Liver (tissue), 9 donors: ENCODE results near the gene OPN4. TPM values are rescaled to one million over a fixed set of nuclear protein-coding genes. Genes with fewer than 3 reads are reported as not detected.

Experiments used
- DNase-seq: peaks from one replicate; pipeline ENCODE4 v3.0.0-alpha.2; 2017; ENCODE audit warnings: low spot score
- H3K27ac ChIP-seq, 2 donors: one replicate each; pipeline ENCODE4 v1.7.0; 2013; ENCODE audit warnings: inconsistent platforms in 2 of 2, low read length in 2 of 2, control low read depth in 1 of 2, low read depth in 1 of 2, mild to moderate bottlenecking in 1 of 2
- H3K27me3 ChIP-seq, 4 donors: one replicate each; pipeline versions ENCODE4 v1.6.1 to v1.7.0; 2013; ENCODE audit warnings: low read length in 3 of 4, inconsistent platforms in 1 of 4, mild to moderate bottlenecking in 1 of 4, moderate library complexity in 1 of 4; ENCODE audit not compliant: control insufficient read depth in 4 of 4, insufficient read depth in 4 of 4
- H3K36me3 ChIP-seq, 4 donors: one replicate each; pipeline versions ENCODE4 v1.6.1 to v1.7.0; 2013; ENCODE audit warnings: low read length in 3 of 4, mild to moderate bottlenecking in 3 of 4, low read depth in 1 of 4, moderate library complexity in 1 of 4; ENCODE audit not compliant: control insufficient read depth in 4 of 4, insufficient read depth in 3 of 4
- H3K4me1 ChIP-seq, 4 donors: one replicate each; pipeline versions ENCODE4 v1.6.1 to v1.7.0; 2013; ENCODE audit warnings: low read length in 3 of 4, mild to moderate bottlenecking in 3 of 4, moderate library complexity in 1 of 4; ENCODE audit not compliant: control insufficient read depth in 4 of 4, insufficient read depth in 4 of 4
- H3K4me3 ChIP-seq, 3 donors: one replicate each; pipeline versions ENCODE4 v1.6.1 to v1.7.0; 2013; ENCODE audit warnings: low read length in 3 of 3, control low read depth in 1 of 3, low read depth in 1 of 3, mild to moderate bottlenecking in 1 of 3
- H3K9ac ChIP-seq, 2 donors: one replicate each; pipeline ENCODE4 v1.7.0; 2013; ENCODE audit warnings: low read length in 2 of 2, mild to moderate bottlenecking in 2 of 2, moderate library complexity in 2 of 2, control low read depth in 1 of 2, low read depth in 1 of 2
- H3K9me3 ChIP-seq, 4 donors: one replicate each; pipeline versions ENCODE4 v1.6.1 to v1.7.0; 2013; ENCODE audit warnings: low read length in 3 of 4; ENCODE audit not compliant: control insufficient read depth in 4 of 4
- EGR1 ChIP-seq, 2 donors: IDR thresholded peaks; 2 replicates each; pipeline ENCODE4 v1.6.1; 2016 to 2018; ENCODE audit warnings: antibody characterized with exemption in 2 of 2, low read depth in 2 of 2
- FOXA1 ChIP-seq: IDR thresholded peaks from 2 replicates; pipeline ENCODE4 v1.6.1; 2016; ENCODE audit warnings: antibody characterized with exemption
- FOXA2 ChIP-seq: IDR thresholded peaks from 2 replicates; pipeline ENCODE4 v1.6.1; 2016; ENCODE audit warnings: antibody characterized with exemption
- GABPA ChIP-seq, 2 donors: IDR thresholded peaks in 1 of 2; conservative IDR thresholded peaks in 1 of 2; 2 replicates each; pipeline ENCODE4 v1.6.1; 2016; ENCODE audit warnings: antibody characterized with exemption in 2 of 2, mild to moderate bottlenecking in 1 of 2, moderate library complexity in 1 of 2
- HNF4A ChIP-seq, 2 donors: conservative IDR thresholded peaks; 2 replicates each; pipeline ENCODE4 v1.6.1; 2016; ENCODE audit warnings: antibody characterized with exemption in 2 of 2, mild to moderate bottlenecking in 2 of 2
- HNF4G ChIP-seq: IDR thresholded peaks from 2 replicates; pipeline ENCODE4 v1.6.1; 2016; ENCODE audit warnings: antibody characterized with exemption
- JUND ChIP-seq, 2 donors: IDR thresholded peaks; 2 replicates each; pipeline ENCODE4 v1.6.1; 2016; ENCODE audit warnings: antibody characterized with exemption in 2 of 2
- NR2F2 ChIP-seq: IDR thresholded peaks from 2 replicates; pipeline ENCODE4 v1.6.1; 2016; ENCODE audit warnings: antibody characterized with exemption
- RAD21 ChIP-seq, 2 donors: IDR thresholded peaks; 2 replicates each; pipeline ENCODE4 v1.6.1; 2016; ENCODE audit warnings: antibody characterized with exemption in 2 of 2, mild to moderate bottlenecking in 2 of 2
- RXRA ChIP-seq, 2 donors: IDR thresholded peaks; 2 replicates each; pipeline ENCODE4 v1.6.1; 2017 to 2018; ENCODE audit warnings: antibody characterized with exemption in 2 of 2, mild to moderate bottlenecking in 1 of 2
- SP1 ChIP-seq: IDR thresholded peaks from 2 replicates; pipeline ENCODE4 v1.6.1; 2018; ENCODE audit warnings: antibody characterized with exemption, mild to moderate bottlenecking
- TAF1 ChIP-seq: conservative IDR thresholded peaks from 2 replicates; pipeline ENCODE4 v1.6.1; 2016; ENCODE audit warnings: antibody characterized with exemption, mild to moderate bottlenecking
- YY1 ChIP-seq: IDR thresholded peaks from 2 replicates; pipeline ENCODE4 v1.6.1; 2016; ENCODE audit warnings: antibody characterized with exemption, mild to moderate bottlenecking
- WGBS: extraction: QIAGEN DNeasy Blood & Tissue Kit; methylation state at CpG from one replicate; pipeline ENCODE4 v1.1.7; 2013; 5-methylcytosine and 5-hydroxymethylcytosine counted together
- polyA plus RNA-seq, 2 donors: library from polyadenylated mRNA; stranded (reverse) in 1 of 2; unstranded in 1 of 2; fragments of 200-250 nt in 1 of 2; fragments of >200 nt in 1 of 2; fragmentation: Nextera tagmentation in 1 of 2; extraction: Ambion mirVana in 1 of 2; gene quantifications; one replicate each; pipeline versions ENCODE4 v1.2.1 to v1.2.3, GENCODE V29; 2013 to 2015
- total RNA-seq, 2 donors: library from RNA; depleted of rRNA; stranded (reverse); fragments of >200 nt; gene quantifications; one replicate each; pipeline ENCODE4 v1.2.3, GENCODE V29; 2014
- TF ChIP-seq, protein P1 (sequence below): fragments of 150-350 bp; IDR thresholded peaks from 2 replicates; pipeline ENCODE4 v1.5.1; 2017; ENCODE audit warnings: improper control_type of control experiment, low read depth, low read length; ENCODE audit not compliant: missing input control
- TF ChIP-seq, protein P2 (sequence below): IDR thresholded peaks from 2 replicates; pipeline ENCODE4 v1.6.1; 2016; ENCODE audit warnings: antibody characterized with exemption, mild to moderate bottlenecking
- TF ChIP-seq, protein P3 (sequence below): IDR thresholded peaks from 2 replicates; pipeline ENCODE4 v1.6.1; 2016; ENCODE audit warnings: antibody characterized with exemption
- TF ChIP-seq, protein P4 (sequence below): IDR thresholded peaks from 2 replicates; pipeline ENCODE4 v1.6.1; 2016; ENCODE audit warnings: antibody characterized with exemption
- TF ChIP-seq, protein P5 (sequence below): IDR thresholded peaks from 2 replicates; pipeline ENCODE4 v1.6.1; 2016; ENCODE audit warnings: antibody characterized with exemption
- donor health status: healthy.
- donor health status: healthy.
- donor health status: healthy.
- donor health status: healthy.
- donor health status: healthy.

The OPN4 gene
- total and polyA plus RNA-seq, 4 donors, result not detected

DNA sequence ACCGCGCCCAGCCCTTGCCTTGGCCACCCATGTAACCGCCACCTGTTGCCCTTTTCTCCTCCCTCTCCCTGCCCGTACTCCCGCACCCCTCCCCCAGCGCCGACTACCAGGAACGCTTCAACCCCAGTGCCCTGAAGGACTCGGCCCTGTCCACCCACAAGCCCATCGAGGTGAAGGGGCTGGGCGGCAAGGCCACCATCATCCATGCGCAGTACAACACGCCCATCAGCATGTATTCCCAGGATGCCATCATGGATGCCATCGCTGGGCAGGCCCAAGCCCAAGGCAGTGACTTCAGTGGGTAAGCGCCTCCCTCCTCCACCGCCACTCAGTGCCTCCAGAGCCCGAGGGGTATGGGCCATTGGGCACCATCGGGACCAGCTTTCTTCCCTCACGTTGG lies 32.6 kb downstream of the OPN4 start:
- no peak for DNase-seq
- 91% methylated on average over 19 of the region's 19 CpGs for WGBS

DNA sequence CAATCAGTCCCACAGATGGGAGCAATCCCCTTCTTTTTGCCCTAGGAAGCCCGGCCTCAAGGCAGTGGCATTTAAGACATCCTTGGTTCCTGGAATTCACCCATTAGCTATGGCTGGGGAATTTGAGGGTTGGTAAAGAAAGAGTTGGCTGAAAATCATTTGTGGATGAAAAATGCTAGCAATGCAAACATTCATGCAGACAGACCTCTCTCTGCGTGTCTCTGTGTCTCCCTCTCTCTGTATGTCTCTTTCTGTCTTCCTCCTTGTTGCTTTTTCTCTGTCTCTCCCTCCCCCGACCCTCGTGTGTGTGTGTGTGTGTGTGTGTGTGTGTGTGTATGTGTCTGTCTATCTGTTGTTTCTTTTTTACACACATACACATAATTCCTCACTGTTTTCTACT lies 33.4 kb downstream of the OPN4 start:
- H3K4me3 ChIP-seq, result no peak overlapping the region
- no peak for DNase-seq
- 42% methylated on average over 4 of the region's 4 CpGs for WGBS
- peaks cover 0 to 5% (median 1%) of the 10 kb centered on the region in 4 donors for H3K4me1 ChIP-seq
- H3K36me3 ChIP-seq, result no peaks in the 10 kb centered on the region
- H3K9ac ChIP-seq, result no peak overlapping the region
- no peak overlapping the region for H3K27ac ChIP-seq
- no peak for TF ChIP-seq EGR1 (IDR thresholded peaks at IDR 0.05; ENCODE audit: low read depth in 2 of 2)
- TF ChIP-seq, protein P1, sequence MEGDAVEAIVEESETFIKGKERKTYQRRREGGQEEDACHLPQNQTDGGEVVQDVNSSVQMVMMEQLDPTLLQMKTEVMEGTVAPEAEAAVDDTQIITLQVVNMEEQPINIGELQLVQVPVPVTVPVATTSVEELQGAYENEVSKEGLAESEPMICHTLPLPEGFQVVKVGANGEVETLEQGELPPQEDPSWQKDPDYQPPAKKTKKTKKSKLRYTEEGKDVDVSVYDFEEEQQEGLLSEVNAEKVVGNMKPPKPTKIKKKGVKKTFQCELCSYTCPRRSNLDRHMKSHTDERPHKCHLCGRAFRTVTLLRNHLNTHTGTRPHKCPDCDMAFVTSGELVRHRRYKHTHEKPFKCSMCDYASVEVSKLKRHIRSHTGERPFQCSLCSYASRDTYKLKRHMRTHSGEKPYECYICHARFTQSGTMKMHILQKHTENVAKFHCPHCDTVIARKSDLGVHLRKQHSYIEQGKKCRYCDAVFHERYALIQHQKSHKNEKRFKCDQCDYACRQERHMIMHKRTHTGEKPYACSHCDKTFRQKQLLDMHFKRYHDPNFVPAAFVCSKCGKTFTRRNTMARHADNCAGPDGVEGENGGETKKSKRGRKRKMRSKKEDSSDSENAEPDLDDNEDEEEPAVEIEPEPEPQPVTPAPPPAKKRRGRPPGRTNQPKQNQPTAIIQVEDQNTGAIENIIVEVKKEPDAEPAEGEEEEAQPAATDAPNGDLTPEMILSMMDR, result no peak
- no peak for TF ChIP-seq HNF4G
- TF ChIP-seq, protein P2, sequence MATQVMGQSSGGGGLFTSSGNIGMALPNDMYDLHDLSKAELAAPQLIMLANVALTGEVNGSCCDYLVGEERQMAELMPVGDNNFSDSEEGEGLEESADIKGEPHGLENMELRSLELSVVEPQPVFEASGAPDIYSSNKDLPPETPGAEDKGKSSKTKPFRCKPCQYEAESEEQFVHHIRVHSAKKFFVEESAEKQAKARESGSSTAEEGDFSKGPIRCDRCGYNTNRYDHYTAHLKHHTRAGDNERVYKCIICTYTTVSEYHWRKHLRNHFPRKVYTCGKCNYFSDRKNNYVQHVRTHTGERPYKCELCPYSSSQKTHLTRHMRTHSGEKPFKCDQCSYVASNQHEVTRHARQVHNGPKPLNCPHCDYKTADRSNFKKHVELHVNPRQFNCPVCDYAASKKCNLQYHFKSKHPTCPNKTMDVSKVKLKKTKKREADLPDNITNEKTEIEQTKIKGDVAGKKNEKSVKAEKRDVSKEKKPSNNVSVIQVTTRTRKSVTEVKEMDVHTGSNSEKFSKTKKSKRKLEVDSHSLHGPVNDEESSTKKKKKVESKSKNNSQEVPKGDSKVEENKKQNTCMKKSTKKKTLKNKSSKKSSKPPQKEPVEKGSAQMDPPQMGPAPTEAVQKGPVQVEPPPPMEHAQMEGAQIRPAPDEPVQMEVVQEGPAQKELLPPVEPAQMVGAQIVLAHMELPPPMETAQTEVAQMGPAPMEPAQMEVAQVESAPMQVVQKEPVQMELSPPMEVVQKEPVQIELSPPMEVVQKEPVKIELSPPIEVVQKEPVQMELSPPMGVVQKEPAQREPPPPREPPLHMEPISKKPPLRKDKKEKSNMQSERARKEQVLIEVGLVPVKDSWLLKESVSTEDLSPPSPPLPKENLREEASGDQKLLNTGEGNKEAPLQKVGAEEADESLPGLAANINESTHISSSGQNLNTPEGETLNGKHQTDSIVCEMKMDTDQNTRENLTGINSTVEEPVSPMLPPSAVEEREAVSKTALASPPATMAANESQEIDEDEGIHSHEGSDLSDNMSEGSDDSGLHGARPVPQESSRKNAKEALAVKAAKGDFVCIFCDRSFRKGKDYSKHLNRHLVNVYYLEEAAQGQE, result no peak
- no peak for TF ChIP-seq FOXA1
- TF ChIP-seq JUND (IDR thresholded peaks at IDR 0.05), result no peak
- TF ChIP-seq, protein P3, sequence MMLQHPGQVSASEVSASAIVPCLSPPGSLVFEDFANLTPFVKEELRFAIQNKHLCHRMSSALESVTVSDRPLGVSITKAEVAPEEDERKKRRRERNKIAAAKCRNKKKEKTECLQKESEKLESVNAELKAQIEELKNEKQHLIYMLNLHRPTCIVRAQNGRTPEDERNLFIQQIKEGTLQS, result no peak
- TF ChIP-seq RXRA (IDR thresholded peaks at IDR 0.05), result no peak
- TF ChIP-seq, protein P4, sequence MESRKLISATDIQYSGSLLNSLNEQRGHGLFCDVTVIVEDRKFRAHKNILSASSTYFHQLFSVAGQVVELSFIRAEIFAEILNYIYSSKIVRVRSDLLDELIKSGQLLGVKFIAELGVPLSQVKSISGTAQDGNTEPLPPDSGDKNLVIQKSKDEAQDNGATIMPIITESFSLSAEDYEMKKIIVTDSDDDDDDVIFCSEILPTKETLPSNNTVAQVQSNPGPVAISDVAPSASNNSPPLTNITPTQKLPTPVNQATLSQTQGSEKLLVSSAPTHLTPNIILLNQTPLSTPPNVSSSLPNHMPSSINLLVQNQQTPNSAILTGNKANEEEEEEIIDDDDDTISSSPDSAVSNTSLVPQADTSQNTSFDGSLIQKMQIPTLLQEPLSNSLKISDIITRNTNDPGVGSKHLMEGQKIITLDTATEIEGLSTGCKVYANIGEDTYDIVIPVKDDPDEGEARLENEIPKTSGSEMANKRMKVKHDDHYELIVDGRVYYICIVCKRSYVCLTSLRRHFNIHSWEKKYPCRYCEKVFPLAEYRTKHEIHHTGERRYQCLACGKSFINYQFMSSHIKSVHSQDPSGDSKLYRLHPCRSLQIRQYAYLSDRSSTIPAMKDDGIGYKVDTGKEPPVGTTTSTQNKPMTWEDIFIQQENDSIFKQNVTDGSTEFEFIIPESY, result no peak
- no peak for TF ChIP-seq TAF1
- no peak for TF ChIP-seq YY1
- no peak for TF ChIP-seq RAD21 (IDR thresholded peaks at IDR 0.05)
- no peak for TF ChIP-seq FOXA2
- no peak for TF ChIP-seq NR2F2
- no peak for TF ChIP-seq HNF4A (conservative IDR thresholded peaks at IDR 0.05)
- no peak for TF ChIP-seq GABPA (IDR thresholded peaks at IDR 0.05 in 1 of 2, conservative IDR thresholded peaks at IDR 0.05 in 1 of 2)
- TF ChIP-seq SP1, result no peak
- TF ChIP-seq, protein P5, sequence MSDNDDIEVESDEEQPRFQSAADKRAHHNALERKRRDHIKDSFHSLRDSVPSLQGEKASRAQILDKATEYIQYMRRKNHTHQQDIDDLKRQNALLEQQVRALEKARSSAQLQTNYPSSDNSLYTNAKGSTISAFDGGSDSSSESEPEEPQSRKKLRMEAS, result no peak
- no peaks in the 10 kb centered on the region for H3K27me3 ChIP-seq
- H3K9me3 ChIP-seq, result no peaks in the 10 kb centered on the region

More for the DNA sequence above, 32.6 kb downstream of the OPN4 start:
- no peak overlapping the region for H3K9ac ChIP-seq
- H3K9me3 ChIP-seq, result no peaks in the 10 kb centered on the region
- H3K27me3 ChIP-seq, result no peaks in the 10 kb centered on the region
- H3K4me1 ChIP-seq, result peaks cover 0 to 5% (median 1%) of the 10 kb centered on the region in 4 donors
- H3K4me3 ChIP-seq, result no peak overlapping the region
- TF ChIP-seq, protein P3, result no peak
- TF ChIP-seq NR2F2 (no peak), TAF1 (no peak), GABPA (IDR thresholded peaks at IDR 0.05 in 1 of 2, conservative IDR thresholded peaks at IDR 0.05 in 1 of 2) (no peak), HNF4G (no peak)
- TF ChIP-seq, protein P4, result no peak
- TF ChIP-seq, protein P5, result no peak
- no peak overlapping the region for H3K27ac ChIP-seq
- H3K36me3 ChIP-seq, result no peaks in the 10 kb centered on the region
